OCI-LY7 (cell line): Measurements from ENCODE around the gene KRTCAP2. TPM values are rescaled to one million over a fixed set of nuclear protein-coding genes. Genes with fewer than 3 reads are reported as not detected.

Source experiments
- BruUV-seq: library from RNA; stranded (reverse); fragments of 400-500 nt; replicated peaks from 2 replicates; lab custom pipeline; 2021; lab: Mats Ljungman, UMichigan
- CTCF ChIA-PET: fragments of 300-600 bp; sonication (Branson Sonifier 250); formaldehyde crosslinking; loops from one replicate; lab custom pipeline; 2022; ENCODE audit warnings: antibody characterized with exemption; ENCODE audit not compliant: unreplicated experiment; lab: Charles Lee
- POLR2A ChIA-PET: fragments of 300-600 bp; sonication (Branson Sonifier 250); formaldehyde crosslinking; loops from one replicate; lab custom pipeline; 2022; ENCODE audit warnings: antibody characterized with exemption; lab: Charles Lee
- DNase-seq: peaks from one replicate; pipeline ENCODE4 v3.0.0-alpha.2; 2015; ENCODE audit warnings: low spot score
- H2AFZ ChIP-seq: fragments of 200-600 bp; sonication (generic), shearing (Covaris generic); 2 replicates; pipeline ENCODE4 v1.6.1; 2014; ENCODE audit warnings: mild to moderate bottlenecking, antibody characterized with exemption, low read length, moderate library complexity
- H3K27ac ChIP-seq: fragments of 200-600 bp; sonication (generic); 2 replicates; pipeline ENCODE4 v1.5.1; 2014; ENCODE audit warnings: mixed run types, low read depth, mild to moderate bottlenecking, moderate library complexity, low read length, inconsistent platforms; ENCODE audit not compliant: poor library complexity, severe bottlenecking
- H3K36me3 ChIP-seq: fragments of 200-600 bp; sonication (generic); 2 replicates; pipeline ENCODE4 v1.6.1; 2014; ENCODE audit warnings: mild to moderate bottlenecking, antibody characterized with exemption, low read length, moderate library complexity, mixed read lengths; ENCODE audit not compliant: insufficient read depth
- H3K4me1 ChIP-seq: fragments of 200-600 bp; sonication (generic); 2 replicates; pipeline ENCODE4 v1.5.1; 2014; ENCODE audit warnings: mild to moderate bottlenecking, low read length; ENCODE audit not compliant: insufficient read depth, poor library complexity, severe bottlenecking
- H3K4me2 ChIP-seq: fragments of 200-600 bp; sonication (generic); 2 replicates; pipeline ENCODE4 v1.6.1; 2014; ENCODE audit warnings: mild to moderate bottlenecking, low read length
- H3K4me3 ChIP-seq: fragments of 200-600 bp; sonication (generic); 2 replicates; pipeline ENCODE4 v1.5.1; 2014; ENCODE audit warnings: mild to moderate bottlenecking, low read depth, low read length; ENCODE audit not compliant: poor library complexity, severe bottlenecking
- H3K79me2 ChIP-seq: fragments of 200-600 bp; sonication (generic); 2 replicates; pipeline ENCODE4 v1.6.1; 2016; ENCODE audit warnings: low read depth, mild to moderate bottlenecking, low read length, moderate library complexity, mixed read lengths; ENCODE audit not compliant: insufficient read depth
- H3K9me2 ChIP-seq: fragments of 200-600 bp; sonication (generic); 2 replicates; pipeline ENCODE4 v1.6.1; 2016; ENCODE audit warnings: mild to moderate bottlenecking, low read length, mixed read lengths; ENCODE audit not compliant: insufficient read depth
- H3K9me3 ChIP-seq: fragments of 200-600 bp; sonication (generic); 2 replicates; pipeline ENCODE4 v1.6.1; 2014; ENCODE audit warnings: mild to moderate bottlenecking, mixed run types, low read length, mixed read lengths
- H4K20me1 ChIP-seq: fragments of 200-600 bp; sonication (generic); 2 replicates; pipeline ENCODE4 v1.6.1; 2014; ENCODE audit warnings: mild to moderate bottlenecking, antibody characterized with exemption, low read length, moderate library complexity, mixed read lengths; ENCODE audit not compliant: insufficient read depth
- EZH2phosphoT487 ChIP-seq: fragments of 200-600 bp; sonication (generic); IDR thresholded peaks from 2 replicates; pipeline ENCODE4 v1.6.1; 2018; ENCODE audit warnings: low read depth, borderline replicate concordance, mild to moderate bottlenecking, mixed run types, antibody characterized with exemption, low read length, moderate library complexity, mixed read lengths
- intact Hi-C: fragments of 100-400 bp; cut with micrococcal nuclease; formaldehyde crosslinking; loops from one replicate; pipeline ENCODE4 v1.10.0; 2022; ENCODE audit not compliant: unreplicated experiment
- total RNA-seq, 2 experiments: library from RNA; depleted of rRNA in 1 of 2; stranded (reverse); fragments of >200 nt in 1 of 2; shearing (Covaris generic) in 1 of 2; gene quantifications; 2 replicates each; pipeline ENCODE4 v1.2.3, GENCODE V29; 2014 to 2022
- TF ChIP-seq, protein P1 (sequence below): fragments of 200-600 bp; sonication (generic); conservative IDR thresholded peaks from 2 replicates; pipeline ENCODE4 v1.5.1; 2014; ENCODE audit warnings: mild to moderate bottlenecking, antibody characterized with exemption, low read length, moderate library complexity, mixed read lengths

Gene KRTCAP2
- total RNA-seq, 2 experiments from 2014 or later = 128 to 141 TPM

GRCh38 chr1:155208541-155209311 lies 35.6 kb upstream of the KRTCAP2 start, which contains the start of gene MTX1:
Gene MTX1 (plus strand): TSS chr1:155208695. CDS start chr1:155208805, 110 bp downstream.
- peak within 1 kb of the TSS; percentile 64 for H2AFZ ChIP-seq
- POLR2A ChIA-PET = interaction anchor here (0.6 to 1.1 kb wide), 3 partner anchors 10 to 67 kb away, joined by 8 to 9 read pairs (median 9); no protein-coding TSS in a partner anchor
- intact Hi-C loops = loop anchor here (5.0 kb wide), 2 partner anchors 54 to 99 kb away; partner anchors contain the start of genes FDPS and SCAMP3
- no peaks in the 10 kb centered on the region for H3K36me3 ChIP-seq
- H3K9me2 ChIP-seq = no peaks in the 10 kb centered on the region
- peaks cover 28% of the 10 kb centered on the region for H3K4me1 ChIP-seq
- CTCF ChIA-PET = interaction anchor here (0.6 to 2.2 kb wide), 2 partner anchors 16 to 20 kb away, joined by 5 to 9 read pairs; no protein-coding TSS in a partner anchor
- H4K20me1 ChIP-seq = no peaks in the 10 kb centered on the region
- H3K4me2 ChIP-seq = peak within 1 kb of the TSS; percentile 90
- no peaks in the 10 kb centered on the region for H3K9me3 ChIP-seq
- H3K27ac ChIP-seq = peak within 1 kb of the TSS; percentile 77
- DNase-seq = peak; percentile 87
- no peak for TF ChIP-seq EZH2phosphoT487
- TF ChIP-seq, protein P1, sequence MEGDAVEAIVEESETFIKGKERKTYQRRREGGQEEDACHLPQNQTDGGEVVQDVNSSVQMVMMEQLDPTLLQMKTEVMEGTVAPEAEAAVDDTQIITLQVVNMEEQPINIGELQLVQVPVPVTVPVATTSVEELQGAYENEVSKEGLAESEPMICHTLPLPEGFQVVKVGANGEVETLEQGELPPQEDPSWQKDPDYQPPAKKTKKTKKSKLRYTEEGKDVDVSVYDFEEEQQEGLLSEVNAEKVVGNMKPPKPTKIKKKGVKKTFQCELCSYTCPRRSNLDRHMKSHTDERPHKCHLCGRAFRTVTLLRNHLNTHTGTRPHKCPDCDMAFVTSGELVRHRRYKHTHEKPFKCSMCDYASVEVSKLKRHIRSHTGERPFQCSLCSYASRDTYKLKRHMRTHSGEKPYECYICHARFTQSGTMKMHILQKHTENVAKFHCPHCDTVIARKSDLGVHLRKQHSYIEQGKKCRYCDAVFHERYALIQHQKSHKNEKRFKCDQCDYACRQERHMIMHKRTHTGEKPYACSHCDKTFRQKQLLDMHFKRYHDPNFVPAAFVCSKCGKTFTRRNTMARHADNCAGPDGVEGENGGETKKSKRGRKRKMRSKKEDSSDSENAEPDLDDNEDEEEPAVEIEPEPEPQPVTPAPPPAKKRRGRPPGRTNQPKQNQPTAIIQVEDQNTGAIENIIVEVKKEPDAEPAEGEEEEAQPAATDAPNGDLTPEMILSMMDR = no peak
- BruUV-seq = no TSS peak
- H3K79me2 ChIP-seq = no peaks in the 10 kb centered on the region
- peak within 1 kb of the TSS; percentile 90 for H3K4me3 ChIP-seq

DNA sequence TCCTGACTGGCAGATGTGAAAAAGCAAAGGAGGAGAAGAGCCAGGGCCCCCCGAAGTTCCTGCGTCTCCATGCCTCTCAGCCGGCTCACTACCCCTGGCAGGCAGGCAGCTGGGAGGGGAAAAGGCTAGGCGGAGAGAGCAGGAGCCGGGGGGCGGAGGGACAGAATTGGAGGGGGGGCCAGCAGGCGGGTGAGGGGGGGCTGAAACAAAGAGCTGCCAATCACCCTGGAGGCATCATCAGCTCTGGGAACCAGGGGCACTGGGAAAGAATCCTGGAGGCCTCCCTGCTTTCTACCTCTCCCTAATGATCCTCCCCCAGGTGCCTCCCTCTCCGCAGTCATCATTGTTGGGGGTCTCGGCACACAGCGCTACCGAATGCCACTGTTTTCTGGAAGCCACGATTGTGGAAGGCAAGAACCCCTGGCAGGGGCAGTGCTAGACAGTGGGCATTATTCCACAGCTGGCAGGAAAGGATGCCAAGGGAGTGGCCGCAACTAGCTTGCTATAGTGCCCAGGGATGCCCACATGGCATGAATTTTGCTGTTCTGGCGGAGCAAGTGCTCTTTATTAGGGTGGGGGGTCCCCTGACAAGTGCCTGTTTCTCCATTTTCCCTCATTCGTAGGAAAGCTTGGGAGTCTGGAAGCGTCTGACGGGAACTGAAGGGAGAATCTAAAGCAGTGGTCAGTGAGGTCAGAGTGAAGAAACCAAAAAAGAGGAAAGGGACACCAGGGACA lies 34.9 kb upstream of the KRTCAP2 start, which contains the start of gene THBS3:
Gene THBS3, minus strand, starts transcription at position 92 of the 735 bp plus-strand sequence. Its CDS starts 21 bp downstream, at position 71.
- peak within 1 kb of the TSS; percentile 77 for H3K27ac ChIP-seq
- intact Hi-C loops = loop anchor here (1.0 to 5.0 kb wide), 4 partner anchors 18 to 99 kb away; partner anchors contain the start of genes FDPS and SCAMP3
- no peaks in the 10 kb centered on the region for H3K9me3 ChIP-seq
- H4K20me1 ChIP-seq = no peaks in the 10 kb centered on the region
- ChIA-PET POLR2A (interaction anchor here (0.6 to 0.8 kb wide), 2 partner anchors 19 to 235 kb away, joined by 3 to 4 read pairs; no protein-coding TSS in a partner anchor), CTCF (interaction anchor here (1.5 to 2.2 kb wide), 2 partner anchors 16 to 35 kb away, joined by 3 to 9 read pairs; partner anchors contain the start of gene KRTCAP2)
- H3K4me1 ChIP-seq = peaks cover 28% of the 10 kb centered on the region
- H2AFZ ChIP-seq = peak within 1 kb of the TSS; percentile 64
- H3K4me2 ChIP-seq = peak within 1 kb of the TSS; percentile 90
- no peaks in the 10 kb centered on the region for H3K36me3 ChIP-seq
- peak within 1 kb of the TSS; percentile 90 for H3K4me3 ChIP-seq
- H3K9me2 ChIP-seq = no peaks in the 10 kb centered on the region
- no peak for TF ChIP-seq EZH2phosphoT487
- TF ChIP-seq, protein P1 = no peak
- DNase-seq = no peak
- TSS peak; percentile 61 for BruUV-seq
- no peaks in the 10 kb centered on the region for H3K79me2 ChIP-seq
